Measurements from ENCODE around the gene SLC16A2.
A peak's percentile ranks its signal among the peaks of the same experiment; 100 is the strongest.

Gene SLC16A2

GRCh38 chrX:74536152-74536831 is 115.0 kb downstream of the SLC16A2 start:
- peak; percentile 88 for DNase-seq (ENCODE audit: low spot score)

DNA sequence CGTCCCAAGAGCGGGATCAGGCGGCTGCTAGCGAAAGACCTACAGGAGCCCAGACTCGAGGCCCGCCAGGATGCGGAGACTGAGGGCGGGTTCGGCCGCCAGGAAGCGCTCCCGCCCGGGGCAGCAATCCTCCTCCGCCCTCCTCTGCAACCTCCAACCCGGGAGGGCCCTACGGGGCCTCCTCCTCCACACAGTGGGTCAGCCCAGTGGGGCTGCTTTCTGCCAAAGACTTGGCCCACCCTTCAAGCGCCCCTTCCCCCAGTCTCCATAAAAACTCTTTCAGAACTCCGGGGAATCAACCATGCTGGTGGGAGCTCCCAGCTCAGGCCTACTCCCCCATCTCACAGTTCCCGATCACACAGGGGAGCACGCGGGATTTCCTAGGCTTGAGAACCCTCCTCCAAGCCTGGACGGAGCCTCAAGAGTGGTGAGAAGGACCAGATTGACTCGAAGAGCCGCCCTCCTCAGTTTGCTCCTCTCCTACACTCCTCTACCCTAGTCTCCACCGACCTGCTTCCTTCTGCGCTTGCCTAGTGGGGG is 115.6 kb downstream of the SLC16A2 start:
- peak; percentile 23 for DNase-seq (ENCODE audit: low spot score)

- no peak for DNase-seq (ENCODE audit: low spot score)
These were observed 119.4 kb downstream of the SLC16A2 start for GRCh38 chrX:74540635-74541249.

DNA sequence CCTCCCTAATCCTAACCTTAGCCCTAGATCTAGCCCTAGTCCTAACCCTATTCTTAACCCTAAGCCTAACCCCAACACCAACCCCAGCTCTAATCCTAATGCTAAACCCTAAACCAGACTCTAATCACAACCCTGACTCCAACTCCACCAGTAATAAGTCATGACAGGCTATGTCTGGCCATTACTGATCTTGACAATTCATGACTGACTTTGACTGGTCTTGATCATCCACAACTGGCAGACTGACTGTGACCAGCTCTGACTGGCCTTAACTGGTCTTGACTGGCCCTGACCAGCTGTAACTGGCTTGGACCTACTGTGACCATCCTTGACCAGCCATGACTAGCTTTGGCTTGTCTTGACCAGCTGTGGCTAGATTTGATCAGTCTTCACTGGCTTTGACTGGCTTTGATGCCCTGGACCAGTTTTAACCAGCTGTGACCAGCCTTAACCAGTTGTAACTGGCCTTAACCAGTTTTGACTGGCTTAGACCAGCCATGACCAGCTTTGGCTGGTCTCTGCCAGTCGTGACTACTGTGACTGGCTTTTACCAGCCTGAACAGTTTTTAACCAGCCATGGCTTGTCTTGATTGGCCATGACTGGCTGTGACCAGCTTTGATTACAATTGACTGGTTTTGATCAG is 124.7 kb downstream of the SLC16A2 start:
- DNase-seq (ENCODE audit: low spot score) = no peak

DNA sequence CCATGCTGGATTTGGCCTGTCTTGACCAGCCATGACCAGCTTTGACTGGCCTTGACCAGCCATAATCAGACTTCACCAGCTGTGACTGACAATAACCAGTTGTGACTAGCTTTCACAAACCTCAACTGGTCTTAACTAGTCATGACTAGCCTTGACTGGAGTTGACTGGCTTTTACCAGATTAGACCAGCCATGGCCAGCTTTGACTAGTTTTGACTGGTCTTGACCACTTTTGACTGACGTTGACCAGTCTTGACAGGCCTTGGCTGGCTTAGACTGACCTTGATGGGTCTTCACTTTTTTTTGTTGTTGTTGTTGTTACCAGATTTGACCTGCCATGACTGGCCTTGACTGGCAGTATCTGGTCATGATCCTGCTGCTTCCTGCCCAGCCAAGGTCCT is 125.7 kb downstream of the SLC16A2 start:
- no peak for DNase-seq (ENCODE audit: low spot score)

- peak; percentile 64 for DNase-seq (ENCODE audit: low spot score)
These were observed 129.1 kb downstream of the SLC16A2 start for GRCh38 chrX:74550295-74550802.

DNA sequence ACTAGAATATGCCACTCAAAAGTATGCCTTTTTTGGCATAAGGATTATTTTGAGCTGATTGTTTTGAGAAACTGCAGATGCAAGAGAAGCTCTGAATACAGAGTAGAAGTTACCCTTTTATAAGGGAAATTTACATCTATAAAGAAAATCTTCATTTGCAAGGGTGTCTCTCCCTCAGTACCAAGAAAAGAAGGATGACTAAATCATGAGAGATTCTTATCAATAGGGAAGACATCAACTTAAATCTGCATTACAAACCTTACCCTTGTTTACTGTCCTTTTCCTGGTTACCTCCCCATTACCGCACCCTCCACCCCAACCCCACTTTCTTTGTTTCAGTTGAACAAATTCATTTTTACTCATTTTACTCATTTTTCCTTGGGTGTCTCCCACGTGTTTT is 130.6 kb downstream of the SLC16A2 start:
- DNase-seq (ENCODE audit: low spot score) = no peak

DNA sequence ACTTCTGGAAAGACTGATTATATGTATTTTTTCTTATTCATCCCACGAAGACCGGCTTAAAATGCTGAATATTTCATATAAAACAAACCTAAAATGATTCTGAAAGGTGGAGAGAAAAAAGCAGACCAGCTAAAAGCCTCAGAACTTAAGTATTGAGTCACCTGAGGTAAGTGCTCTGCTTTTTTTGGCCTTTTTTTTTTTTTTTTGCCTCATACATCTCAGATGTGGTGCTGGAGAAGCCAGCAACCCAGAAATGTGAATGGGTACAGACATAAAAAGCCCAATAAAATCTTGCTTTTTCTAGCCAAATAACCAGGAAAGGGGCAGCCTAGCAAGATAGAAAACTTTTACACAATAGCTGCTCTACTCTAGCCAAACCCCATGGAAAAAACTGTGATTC is 136.1 kb downstream of the SLC16A2 start:
- no peak for DNase-seq (ENCODE audit: low spot score)

- no peak for DNase-seq (ENCODE audit: low spot score)
These were observed 156.8 kb downstream of the SLC16A2 start for GRCh38 chrX:74578137-74578536.

DNA sequence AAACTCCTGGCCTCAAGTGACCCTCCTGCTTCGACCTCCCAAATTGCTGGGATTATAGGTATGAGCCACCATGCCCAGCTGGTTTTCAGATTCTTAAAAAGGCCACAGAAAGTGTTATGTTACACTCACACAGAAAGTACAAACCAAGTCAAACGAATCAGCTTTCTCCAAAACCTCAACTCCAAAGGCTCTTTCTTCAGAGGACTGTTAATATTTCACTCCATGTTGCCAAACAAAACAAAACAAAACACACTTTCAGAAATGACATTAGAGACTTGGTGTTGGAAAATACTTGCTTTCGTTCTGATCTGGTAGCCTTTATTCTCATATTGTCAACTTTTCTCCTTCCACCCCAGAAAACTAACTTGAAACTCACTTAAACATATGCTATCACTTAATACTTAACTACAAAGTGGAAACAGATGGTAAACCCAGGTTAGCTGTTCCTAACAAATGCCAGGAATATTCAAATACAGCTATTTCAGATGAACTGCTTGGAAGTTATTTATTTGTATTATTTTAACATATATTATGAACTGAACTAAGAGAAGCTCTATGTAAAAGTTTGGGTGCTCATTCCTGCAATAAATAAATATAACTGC is 158.4 kb downstream of the SLC16A2 start:
- DNase-seq (ENCODE audit: low spot score) = peak; percentile 12

Data from GM03348 (cell line).